ENCODE measurements around the gene NUDT16L1.

Gene NUDT16L1

GRCh38 chr16:4693296-4693955, at the start of gene NUDT16L1:
NUDT16L1 (plus strand) TSS chr16:4693562; CDS start chr16:4693727, 165 bp downstream.
- DNase-seq: peak; percentile 96

- DNase-seq: no peak
Measured at GRCh38 chr16:4646773-4647643, 46.4 kb upstream of the NUDT16L1 start.

- no peak for DNase-seq
Measured at GRCh38 chr16:4647644-4647980, 45.8 kb upstream of the NUDT16L1 start.

GRCh38 chr16:4648917-4649316, 44.4 kb upstream of the NUDT16L1 start:
- DNase-seq: no peak

GRCh38 chr16:4649744-4650442, 43.5 kb upstream of the NUDT16L1 start:
- DNase-seq: no peak

GRCh38 chr16:4650443-4651074, 42.8 kb upstream of the NUDT16L1 start:
- DNase-seq: peak; percentile 79

- no peak for DNase-seq
Measured at GRCh38 chr16:4651827-4652226, 41.5 kb upstream of the NUDT16L1 start.

- no peak for DNase-seq
Measured at GRCh38 chr16:4652561-4652960, 40.8 kb upstream of the NUDT16L1 start.

GRCh38 chr16:4654011-4654963, 39.1 kb upstream of the NUDT16L1 start:
- no peak for DNase-seq

GRCh38 chr16:4654964-4655590, 38.3 kb upstream of the NUDT16L1 start:
- DNase-seq: no peak

GRCh38 chr16:4655801-4656200, 37.6 kb upstream of the NUDT16L1 start:
- no peak for DNase-seq

GRCh38 chr16:4656221-4656620, 37.1 kb upstream of the NUDT16L1 start:
- DNase-seq: no peak

GRCh38 chr16:4656695-4657686, 36.4 kb upstream of the NUDT16L1 start:
- DNase-seq: no peak

GRCh38 chr16:4659363-4660353, 33.7 kb upstream of the NUDT16L1 start:
- no peak for DNase-seq

GRCh38 chr16:4660454-4661007, 32.8 kb upstream of the NUDT16L1 start:
- peak; percentile 55 for DNase-seq

- DNase-seq: no peak
Measured at GRCh38 chr16:4661661-4662060, 31.7 kb upstream of the NUDT16L1 start.

GRCh38 chr16:4663465-4663776, 29.9 kb upstream of the NUDT16L1 start:
- DNase-seq: no peak

- peak; percentile 66 for DNase-seq
Measured at GRCh38 chr16:4663777-4664465, 29.4 kb upstream of the NUDT16L1 start.

Measured in CD4-positive, alpha-beta T cell treated with Interleukin-15 for 1 hour (primary cell).